ENCODE measurements around the gene CASQ2. TPM values are rescaled to one million over a fixed set of nuclear protein-coding genes. Genes with fewer than 3 reads are reported as not detected.

CASQ2 gene
- total RNA-seq, 1 donor from 2014 or later = not detected

DNA sequence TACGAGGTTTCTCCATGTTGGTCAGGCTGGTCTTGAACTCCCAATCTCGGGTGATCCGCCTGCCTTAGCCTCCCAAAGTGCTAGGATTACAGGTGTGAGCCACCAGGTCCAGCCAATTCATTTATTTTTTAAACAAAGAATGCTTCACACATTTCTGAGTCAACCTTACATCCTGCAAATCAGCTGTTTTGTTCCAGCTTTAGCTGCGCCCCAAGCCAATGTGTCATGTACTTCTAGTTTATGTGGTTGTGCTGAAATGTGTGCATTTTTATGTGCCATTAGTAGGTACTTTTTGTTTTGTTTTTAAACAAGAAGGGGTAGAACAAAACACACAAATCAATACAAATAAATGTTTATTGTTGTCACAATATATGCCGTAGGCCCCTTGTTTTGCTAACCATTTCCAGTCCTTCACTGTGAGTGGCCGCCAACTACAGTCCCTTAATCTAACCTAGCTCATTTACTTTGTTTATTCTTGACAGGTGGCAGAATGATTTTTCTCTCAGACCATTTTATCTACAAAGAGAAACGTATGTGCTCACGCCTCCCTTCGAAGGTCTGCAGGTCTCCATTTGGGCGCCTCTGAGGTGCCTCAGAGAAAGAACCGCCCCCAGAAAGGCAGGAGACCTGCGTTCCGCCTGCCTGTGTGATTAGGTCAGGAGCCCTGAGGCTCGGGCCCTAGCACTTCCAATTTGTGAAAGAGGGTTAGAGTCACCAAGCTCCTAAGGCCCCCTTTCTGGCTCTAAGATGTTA, 2.8 kb upstream of the CASQ2 start:
- H3K9me3 Mint-ChIP-seq (ENCODE audit: low read depth) = no peaks in the 10 kb centered on the region
- no peak for DNase-seq (ENCODE audit: low spot score)
- H3K27me3 Mint-ChIP-seq (ENCODE audit: low read depth) = peaks cover 25% of the 10 kb centered on the region

DNA sequence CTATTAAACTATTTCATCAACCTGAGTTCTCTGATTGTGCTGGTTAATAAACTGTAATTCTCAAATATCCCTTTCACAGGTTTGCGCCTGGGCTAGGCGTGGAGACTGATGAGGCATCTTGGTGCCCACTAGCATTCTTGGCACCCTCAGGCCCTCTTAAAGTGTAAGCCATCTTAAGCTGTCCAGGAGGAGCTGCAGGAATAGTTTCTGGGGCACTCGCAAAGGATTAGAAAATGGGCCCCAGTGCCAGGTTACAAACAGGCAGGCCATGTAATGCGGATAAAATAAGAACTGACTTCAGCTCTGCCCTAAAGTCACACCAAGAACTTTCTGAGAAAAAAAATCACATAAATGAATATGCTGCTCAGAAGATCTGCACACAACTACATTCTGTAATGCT, 1.1 kb downstream of the CASQ2 start:
- no peak for DNase-seq (ENCODE audit: low spot score)
- TF ChIP-seq, protein P1, sequence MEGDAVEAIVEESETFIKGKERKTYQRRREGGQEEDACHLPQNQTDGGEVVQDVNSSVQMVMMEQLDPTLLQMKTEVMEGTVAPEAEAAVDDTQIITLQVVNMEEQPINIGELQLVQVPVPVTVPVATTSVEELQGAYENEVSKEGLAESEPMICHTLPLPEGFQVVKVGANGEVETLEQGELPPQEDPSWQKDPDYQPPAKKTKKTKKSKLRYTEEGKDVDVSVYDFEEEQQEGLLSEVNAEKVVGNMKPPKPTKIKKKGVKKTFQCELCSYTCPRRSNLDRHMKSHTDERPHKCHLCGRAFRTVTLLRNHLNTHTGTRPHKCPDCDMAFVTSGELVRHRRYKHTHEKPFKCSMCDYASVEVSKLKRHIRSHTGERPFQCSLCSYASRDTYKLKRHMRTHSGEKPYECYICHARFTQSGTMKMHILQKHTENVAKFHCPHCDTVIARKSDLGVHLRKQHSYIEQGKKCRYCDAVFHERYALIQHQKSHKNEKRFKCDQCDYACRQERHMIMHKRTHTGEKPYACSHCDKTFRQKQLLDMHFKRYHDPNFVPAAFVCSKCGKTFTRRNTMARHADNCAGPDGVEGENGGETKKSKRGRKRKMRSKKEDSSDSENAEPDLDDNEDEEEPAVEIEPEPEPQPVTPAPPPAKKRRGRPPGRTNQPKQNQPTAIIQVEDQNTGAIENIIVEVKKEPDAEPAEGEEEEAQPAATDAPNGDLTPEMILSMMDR (IDR thresholded peaks at IDR 0.05) = no peak
- Mint-ChIP-seq H3K27ac (ENCODE audit: unreplicated experiment) (no peak overlapping the region), H3K27me3 (ENCODE audit: low read depth) (peaks cover 8% of the 10 kb centered on the region), H3K4me1 (ENCODE audit: low read depth) (peaks cover 18% of the 10 kb centered on the region), H3K36me3 (ENCODE audit: low read depth) (peaks cover 2% of the 10 kb centered on the region), H3K4me3 (ENCODE audit: unreplicated experiment) (no peak overlapping the region), H3K9me3 (ENCODE audit: low read depth) (no peaks in the 10 kb centered on the region)

More for the DNA sequence above, 2.8 kb upstream of the CASQ2 start:
- Mint-ChIP-seq H3K36me3 (ENCODE audit: low read depth) (peaks cover 2% of the 10 kb centered on the region), H3K27ac (ENCODE audit: unreplicated experiment) (no peak overlapping the region), H3K4me1 (ENCODE audit: low read depth) (peaks cover 10% of the 10 kb centered on the region), H3K4me3 (ENCODE audit: unreplicated experiment) (no peak overlapping the region)
- TF ChIP-seq, protein P1 (IDR thresholded peaks at IDR 0.05) = no peak

DNA sequence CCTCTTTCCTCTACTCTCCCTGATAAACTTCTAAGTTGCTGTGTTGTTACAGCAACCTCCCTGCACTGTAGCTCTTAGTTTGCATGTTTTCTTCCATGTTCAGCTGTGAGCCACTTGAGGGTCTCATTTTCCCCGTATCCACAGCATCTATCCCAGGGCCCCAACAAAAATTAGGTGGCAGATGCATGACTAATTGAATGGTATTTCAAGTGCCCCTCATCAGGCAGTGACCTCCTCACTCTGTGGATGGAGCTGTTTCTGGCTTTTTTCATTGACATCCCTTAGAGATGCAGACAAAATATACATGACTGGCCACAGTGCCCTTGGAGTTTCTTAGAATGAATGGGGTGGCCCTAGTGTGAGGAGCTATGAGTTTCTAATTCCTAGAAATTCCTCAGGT, 3.4 kb downstream of the CASQ2 start:
- TF ChIP-seq, protein P1 (IDR thresholded peaks at IDR 0.05) = no peak
- peaks cover 11% of the 10 kb centered on the region for H3K4me1 Mint-ChIP-seq (ENCODE audit: low read depth)
- DNase-seq (ENCODE audit: low spot score) = no peak
- H3K4me3 Mint-ChIP-seq (ENCODE audit: unreplicated experiment) = no peak overlapping the region
- H3K27ac Mint-ChIP-seq (ENCODE audit: unreplicated experiment) = no peak overlapping the region
- peaks cover 2% of the 10 kb centered on the region for H3K36me3 Mint-ChIP-seq (ENCODE audit: low read depth)
- H3K9me3 Mint-ChIP-seq (ENCODE audit: low read depth) = no peaks in the 10 kb centered on the region
- peaks cover 8% of the 10 kb centered on the region for H3K27me3 Mint-ChIP-seq (ENCODE audit: low read depth)

DNA sequence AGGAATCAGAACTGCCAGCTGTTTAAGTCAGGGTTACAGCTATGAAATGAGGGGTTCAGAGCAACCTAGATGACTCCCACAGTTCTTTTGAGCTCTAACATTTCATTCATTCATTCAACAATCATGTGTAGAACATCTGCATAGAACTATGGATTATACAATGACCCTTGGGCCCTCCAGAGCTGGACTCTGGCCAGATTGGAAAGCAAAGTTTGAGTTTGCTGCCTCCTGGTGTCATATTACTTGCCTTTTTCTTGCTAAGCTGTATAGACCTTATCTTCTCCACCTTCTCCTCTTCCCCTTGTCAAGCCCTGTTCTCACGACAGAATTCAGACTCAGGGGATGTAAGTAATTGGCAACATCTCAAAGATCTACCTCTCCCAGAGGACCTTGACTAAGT, 4.0 kb downstream of the CASQ2 start:
- H3K27me3 Mint-ChIP-seq (ENCODE audit: low read depth) = peaks cover 8% of the 10 kb centered on the region
- H3K4me1 Mint-ChIP-seq (ENCODE audit: low read depth) = peaks cover 11% of the 10 kb centered on the region
- peaks cover 3% of the 10 kb centered on the region for H3K36me3 Mint-ChIP-seq (ENCODE audit: low read depth)
- no peak for DNase-seq (ENCODE audit: low spot score)
- H3K4me3 Mint-ChIP-seq (ENCODE audit: unreplicated experiment) = no peak overlapping the region
- peaks cover 4% of the 10 kb centered on the region for H3K9me3 Mint-ChIP-seq (ENCODE audit: low read depth)
- no peak overlapping the region for H3K27ac Mint-ChIP-seq (ENCODE audit: unreplicated experiment)
- TF ChIP-seq, protein P1 (IDR thresholded peaks at IDR 0.05) = peak; percentile 82

DNA sequence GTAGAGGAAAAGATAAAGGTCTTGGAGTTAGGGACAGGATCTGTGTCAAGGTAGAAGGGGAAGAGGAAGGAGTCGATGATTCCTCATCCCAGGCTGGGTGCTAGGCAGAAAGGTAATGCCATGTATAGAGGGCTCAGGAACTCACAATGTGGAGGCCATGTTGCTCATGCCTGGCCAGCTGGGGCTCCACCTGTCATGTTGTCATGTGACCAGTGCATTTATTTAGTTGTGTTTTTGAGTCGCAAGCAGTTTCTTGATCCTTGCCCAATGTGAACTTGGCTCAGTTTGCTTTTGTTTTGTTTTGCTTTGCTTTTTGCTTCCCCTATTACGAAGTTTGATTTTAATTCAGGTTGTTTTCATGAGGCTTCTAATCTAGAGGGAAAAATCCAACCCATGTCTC, 5.7 kb downstream of the CASQ2 start:
- Mint-ChIP-seq H3K27ac (ENCODE audit: unreplicated experiment) (no peak overlapping the region), H3K4me3 (ENCODE audit: unreplicated experiment) (no peak overlapping the region), H3K4me1 (ENCODE audit: low read depth) (peaks cover 9% of the 10 kb centered on the region), H3K36me3 (ENCODE audit: low read depth) (peaks cover 3% of the 10 kb centered on the region), H3K27me3 (ENCODE audit: low read depth) (peaks cover 8% of the 10 kb centered on the region), H3K9me3 (ENCODE audit: low read depth) (peaks cover 7% of the 10 kb centered on the region)
- DNase-seq (ENCODE audit: low spot score) = no peak
- TF ChIP-seq, protein P1 (IDR thresholded peaks at IDR 0.05) = no peak
